Fibroblast of the aortic adventitia (primary cell): ENCODE data around the gene AFAP1. TPM values are rescaled to one million over a fixed set of nuclear protein-coding genes. Genes with fewer than 3 reads are reported as not detected.

Experiments
- DNase-seq: peaks from one replicate; pipeline ENCODE4 v3.0.0-alpha.2; 2010; ENCODE audit warnings: low read depth
- H3K4me3 ChIP-seq: 2 replicates; pipeline ENCODE4 v1.5.1; 2011; ENCODE audit warnings: low read depth, mild to moderate bottlenecking, control low read depth, low read length, moderate library complexity
- CTCF ChIP-seq: IDR thresholded peaks from 2 replicates; pipeline ENCODE4 v1.5.1; 2011; ENCODE audit warnings: mild to moderate bottlenecking, low read length, control low read depth, inconsistent platforms; ENCODE audit not compliant: insufficient read depth
- total RNA-seq: library from RNA; depleted of rRNA; stranded (reverse); fragments of >200 nt; gene quantifications from 2 replicates; pipeline ENCODE4 v1.2.3, GENCODE V29; 2012; ENCODE audit warnings: low replicate concordance

Gene AFAP1
- total RNA-seq, 1 donor = 66.0 TPM

- no peak for TF ChIP-seq CTCF
- no peak overlapping the region for H3K4me3 ChIP-seq
- DNase-seq = no peak
Observed at GRCh38 chr4:7721984-7722551, 217.6 kb downstream of the AFAP1 start.

GRCh38 chr4:7719354-7720174 is 220.1 kb downstream of the AFAP1 start:
- H3K4me3 ChIP-seq = no peak overlapping the region
- DNase-seq = peak; percentile 34
- TF ChIP-seq CTCF = peak; percentile 82

- H3K4me3 ChIP-seq = no peak overlapping the region
- DNase-seq = no peak
- no peak for TF ChIP-seq CTCF
Observed at GRCh38 chr4:7717946-7718490, 221.6 kb downstream of the AFAP1 start.

GRCh38 chr4:7717161-7717560 is 222.5 kb downstream of the AFAP1 start:
- no peak overlapping the region for H3K4me3 ChIP-seq
- DNase-seq = no peak
- TF ChIP-seq CTCF = no peak

- no peak for TF ChIP-seq CTCF
- H3K4me3 ChIP-seq = no peak overlapping the region
- DNase-seq = no peak
Observed at GRCh38 chr4:7716010-7716721, 223.5 kb downstream of the AFAP1 start.

- no peak overlapping the region for H3K4me3 ChIP-seq
Observed at GRCh38 chr4:7715271-7716009, 224.2 kb downstream of the AFAP1 start.

More at GRCh38 chr4:7715271-7716009, 224.2 kb downstream of the AFAP1 start:
- no peak for DNase-seq
- TF ChIP-seq CTCF = no peak
